WTC11 (cell line): ENCODE measurements around the gene LGALSL. TPM values are rescaled to one million over a fixed set of nuclear protein-coding genes. Genes with fewer than 3 reads are reported as not detected.

ENCODE experiments used
- ATAC-seq: fragments of 200-7000 bp; cut with Tn5 transposase; 2 replicates; pipeline ENCODE4 v1.10.0; 2021; ENCODE audit warnings: mild to moderate bottlenecking, moderate library complexity
- CTCF ChIA-PET: fragments of 300-600 bp; sonication (Branson Sonifier 250); formaldehyde crosslinking; loops from one replicate; lab custom pipeline; 2021; ENCODE audit warnings: antibody characterized with exemption; lab: Charles Lee
- POLR2A ChIA-PET: fragments of 350-600 bp; sonication (Branson Sonifier 250); formaldehyde crosslinking; loops from one replicate; lab custom pipeline; 2021; ENCODE audit warnings: antibody characterized with exemption; lab: Charles Lee
- DNase-seq: peaks from one replicate; pipeline ENCODE4 v3.0.0; 2021; ENCODE audit warnings: low spot score
- H3K27ac Mint-ChIP-seq: 2 replicates; pipeline ENCODE4 v1.8.0; 2021; ENCODE audit warnings: mixed read lengths
- H3K27me3 Mint-ChIP-seq: 2 replicates; pipeline ENCODE4 v1.8.0; 2021; ENCODE audit warnings: low read depth, mild to moderate bottlenecking, moderate library complexity, mixed read lengths
- H3K36me3 Mint-ChIP-seq: 2 replicates; pipeline ENCODE4 v1.8.0; 2021; ENCODE audit warnings: mixed read lengths
- H3K4me1 Mint-ChIP-seq: 2 replicates; pipeline ENCODE4 v1.8.0; 2022; ENCODE audit warnings: mixed read lengths
- H3K4me3 Mint-ChIP-seq: 2 replicates; pipeline ENCODE4 v1.8.0; 2021; ENCODE audit warnings: mild to moderate bottlenecking, moderate library complexity, mixed read lengths
- H3K9me3 Mint-ChIP-seq: 2 replicates; pipeline ENCODE4 v1.8.0; 2021; ENCODE audit warnings: mixed read lengths
- ATF6 ChIP-seq: sonication (generic); formaldehyde crosslinking; IDR thresholded peaks from 2 replicates; pipeline ENCODE4 v1.8.1; 2023; ENCODE audit warnings: mild to moderate bottlenecking, missing genetic modification reagents
- FOXK1 ChIP-seq: sonication (generic); formaldehyde crosslinking; IDR thresholded peaks from 2 replicates; pipeline ENCODE4 v1.8.0; 2022; ENCODE audit warnings: mild to moderate bottlenecking, moderate library complexity, missing genetic modification reagents
- FOXP4 ChIP-seq: sonication (generic); formaldehyde crosslinking; IDR thresholded peaks from 2 replicates; pipeline ENCODE4 v1.8.0; 2022; ENCODE audit warnings: mild to moderate bottlenecking, missing genetic modification reagents
- IRF2 ChIP-seq: sonication (generic); formaldehyde crosslinking; IDR thresholded peaks from 2 replicates; pipeline ENCODE4 v1.8.0; 2022; ENCODE audit warnings: low read depth, missing genetic modification reagents, borderline replicate concordance
- JUN ChIP-seq: sonication (generic); formaldehyde crosslinking; IDR thresholded peaks from 2 replicates; pipeline ENCODE4 v1.8.0; 2023; ENCODE audit warnings: mild to moderate bottlenecking, missing genetic modification reagents
- KAT7 ChIP-seq: sonication (generic); formaldehyde crosslinking; IDR thresholded peaks from 2 replicates; pipeline ENCODE4 v1.8.1; 2023; ENCODE audit warnings: missing genetic modification reagents, mild to moderate bottlenecking, borderline replicate concordance
- MXD4 ChIP-seq: fragments of 250-450 bp; sonication (Bioruptor Pico); IDR thresholded peaks from 2 replicates; pipeline ENCODE4 v1.8.0; 2021; ENCODE audit warnings: mild to moderate bottlenecking, moderate library complexity, borderline replicate concordance
- RELA ChIP-seq: sonication (generic); formaldehyde crosslinking; IDR thresholded peaks from 2 replicates; pipeline ENCODE4 v1.8.1; 2022; ENCODE audit warnings: missing genetic modification reagents, mild to moderate bottlenecking, borderline replicate concordance
- SOX15 ChIP-seq: fragments of 250-450 bp; sonication (Bioruptor Pico); IDR thresholded peaks from 2 replicates; pipeline ENCODE4 v1.9.0; 2021; ENCODE audit warnings: mild to moderate bottlenecking
- SP1 ChIP-seq: sonication (generic); formaldehyde crosslinking; conservative IDR thresholded peaks from 2 replicates; pipeline ENCODE4 v1.8.1; 2022; ENCODE audit warnings: missing genetic modification reagents
- USF1 ChIP-seq: sonication (generic); formaldehyde crosslinking; IDR thresholded peaks from 2 replicates; pipeline ENCODE4 v1.8.0; 2022; ENCODE audit warnings: mild to moderate bottlenecking, missing genetic modification reagents
- ZBTB21 ChIP-seq: sonication (generic); formaldehyde crosslinking; IDR thresholded peaks from 2 replicates; pipeline ENCODE4 v1.8.1; 2023; ENCODE audit warnings: mild to moderate bottlenecking, missing genetic modification reagents, borderline replicate concordance
- ZNF396 ChIP-seq: fragments of 250-450 bp; sonication (Bioruptor Pico); IDR thresholded peaks from 2 replicates; pipeline ENCODE4 v1.8.0; 2021; ENCODE audit warnings: mild to moderate bottlenecking, moderate library complexity, borderline replicate concordance
- ZNF671 ChIP-seq: fragments of 250-450 bp; sonication (Bioruptor Pico); IDR thresholded peaks from 2 replicates; pipeline ENCODE4 v1.8.0; 2021; ENCODE audit warnings: mild to moderate bottlenecking
- total RNA-seq: library from RNA; stranded (reverse); gene quantifications from 3 replicates; pipeline ENCODE4 v1.2.3, GENCODE V29; 2021
- TF ChIP-seq, protein P1 (sequence below): fragments of 250-450 bp; sonication (Bioruptor Pico); IDR thresholded peaks from 2 replicates; pipeline ENCODE4 v1.9.0; 2021; ENCODE audit warnings: mild to moderate bottlenecking
- TF ChIP-seq, protein P2 (sequence below): sonication (generic); formaldehyde crosslinking; IDR thresholded peaks from 2 replicates; pipeline ENCODE4 v1.8.0; 2022; ENCODE audit warnings: mild to moderate bottlenecking, missing genetic modification reagents
- TF ChIP-seq, protein P3 (sequence below): sonication (generic); formaldehyde crosslinking; IDR thresholded peaks from 2 replicates; pipeline ENCODE4 v1.8.1; 2022; ENCODE audit warnings: low read depth, mild to moderate bottlenecking, moderate library complexity, missing genetic modification reagents, borderline replicate concordance
- TF ChIP-seq, protein P4 (sequence below): fragments of 250-450 bp; sonication (Bioruptor Pico); IDR thresholded peaks from 2 replicates; pipeline ENCODE4 v1.9.0; 2021; ENCODE audit warnings: moderate library complexity, mild to moderate bottlenecking, inconsistent platforms, borderline replicate concordance

Gene LGALSL
- total RNA-seq, 1 experiment from 2014 or later: 21.0 TPM

DNA sequence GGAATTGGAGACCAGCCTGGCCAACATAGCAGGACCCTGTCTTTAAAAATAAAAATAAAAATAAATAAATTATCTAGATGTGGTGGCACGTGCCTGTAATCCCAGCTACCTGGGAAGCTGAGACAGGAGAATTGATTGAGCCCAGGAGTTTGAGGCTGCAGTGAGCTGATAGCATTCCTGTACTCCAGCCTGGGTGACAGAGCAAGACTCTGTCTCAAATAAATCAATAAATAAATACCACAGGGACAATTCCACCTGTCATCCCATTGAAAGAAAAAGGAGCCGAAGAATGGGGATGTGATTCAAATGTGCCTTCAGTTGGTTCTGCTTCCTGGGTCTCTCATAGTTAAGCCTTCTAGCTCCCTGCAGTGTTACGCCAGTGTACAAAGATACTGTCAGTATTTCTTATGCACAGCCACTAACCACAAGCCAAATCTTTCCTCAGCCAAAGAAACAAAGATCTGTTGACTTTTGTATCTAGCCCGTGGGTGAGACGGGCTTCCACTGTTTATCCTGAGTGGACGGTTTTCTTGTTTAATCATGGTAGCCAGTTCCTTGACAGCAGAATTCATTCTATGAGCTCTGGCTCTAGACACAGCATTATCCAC lies 12.6 kb downstream of the LGALSL start:
- TF ChIP-seq, protein P1, sequence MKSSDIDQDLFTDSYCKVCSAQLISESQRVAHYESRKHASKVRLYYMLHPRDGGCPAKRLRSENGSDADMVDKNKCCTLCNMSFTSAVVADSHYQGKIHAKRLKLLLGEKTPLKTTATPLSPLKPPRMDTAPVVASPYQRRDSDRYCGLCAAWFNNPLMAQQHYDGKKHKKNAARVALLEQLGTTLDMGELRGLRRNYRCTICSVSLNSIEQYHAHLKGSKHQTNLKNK (CRISPR knock-in tag): no peak
- TF ChIP-seq SP1 (CRISPR knock-in tag) (no peak), ATF6 (CRISPR knock-in tag) (no peak), MXD4 (no peak), USF1 (CRISPR knock-in tag) (no peak), KAT7 (CRISPR knock-in tag) (no peak), JUN (no peak), ZBTB21 (CRISPR knock-in tag) (no peak), ZNF671 (no peak), IRF2 (CRISPR knock-in tag) (no peak), RELA (no peak), SOX15 (CRISPR knock-in tag) (no peak), FOXP4 (CRISPR knock-in tag) (no peak), FOXK1 (CRISPR knock-in tag) (no peak), ZNF396 (CRISPR knock-in tag) (no peak)
- TF ChIP-seq, protein P2, sequence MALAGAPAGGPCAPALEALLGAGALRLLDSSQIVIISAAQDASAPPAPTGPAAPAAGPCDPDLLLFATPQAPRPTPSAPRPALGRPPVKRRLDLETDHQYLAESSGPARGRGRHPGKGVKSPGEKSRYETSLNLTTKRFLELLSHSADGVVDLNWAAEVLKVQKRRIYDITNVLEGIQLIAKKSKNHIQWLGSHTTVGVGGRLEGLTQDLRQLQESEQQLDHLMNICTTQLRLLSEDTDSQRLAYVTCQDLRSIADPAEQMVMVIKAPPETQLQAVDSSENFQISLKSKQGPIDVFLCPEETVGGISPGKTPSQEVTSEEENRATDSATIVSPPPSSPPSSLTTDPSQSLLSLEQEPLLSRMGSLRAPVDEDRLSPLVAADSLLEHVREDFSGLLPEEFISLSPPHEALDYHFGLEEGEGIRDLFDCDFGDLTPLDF: no peak
- TF ChIP-seq, protein P3, sequence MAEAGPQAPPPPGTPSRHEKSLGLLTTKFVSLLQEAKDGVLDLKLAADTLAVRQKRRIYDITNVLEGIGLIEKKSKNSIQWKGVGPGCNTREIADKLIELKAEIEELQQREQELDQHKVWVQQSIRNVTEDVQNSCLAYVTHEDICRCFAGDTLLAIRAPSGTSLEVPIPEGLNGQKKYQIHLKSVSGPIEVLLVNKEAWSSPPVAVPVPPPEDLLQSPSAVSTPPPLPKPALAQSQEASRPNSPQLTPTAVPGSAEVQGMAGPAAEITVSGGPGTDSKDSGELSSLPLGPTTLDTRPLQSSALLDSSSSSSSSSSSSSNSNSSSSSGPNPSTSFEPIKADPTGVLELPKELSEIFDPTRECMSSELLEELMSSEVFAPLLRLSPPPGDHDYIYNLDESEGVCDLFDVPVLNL (CRISPR knock-in tag): no peak
- TF ChIP-seq, protein P4, sequence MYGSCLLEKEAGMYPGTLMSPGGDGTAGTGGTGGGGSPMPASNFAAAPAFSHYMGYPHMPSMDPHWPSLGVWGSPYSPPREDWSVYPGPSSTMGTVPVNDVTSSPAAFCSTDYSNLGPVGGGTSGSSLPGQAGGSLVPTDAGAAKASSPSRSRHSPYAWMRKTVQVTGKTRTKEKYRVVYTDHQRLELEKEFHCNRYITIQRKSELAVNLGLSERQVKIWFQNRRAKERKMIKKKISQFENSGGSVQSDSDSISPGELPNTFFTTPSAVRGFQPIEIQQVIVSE: no peak
- H3K27ac Mint-ChIP-seq: no peak overlapping the region
- no peaks in the 10 kb centered on the region; the same call in 1 of the 2 replicates for H3K27me3 Mint-ChIP-seq
- H3K9me3 Mint-ChIP-seq: no peaks in the 10 kb centered on the region
- ATAC-seq (no peak), DNase-seq (no peak)
- no peak overlapping the region for H3K4me3 Mint-ChIP-seq
- no peaks in the 10 kb centered on the region for H3K36me3 Mint-ChIP-seq
- ChIA-PET CTCF (interaction anchor here (0.6 to 3.8 kb wide), 4 partner anchors 21 to 417 kb away, joined by 3 to 15 read pairs (median 4); no protein-coding TSS in a partner anchor), POLR2A (interaction anchor here (0.5 kb wide), 1 partner anchor 148 kb away, joined by 3 read pairs; no protein-coding TSS in a partner anchor)
- H3K4me1 Mint-ChIP-seq: peaks cover 30% of the 10 kb centered on the region
